ENCODE measurements around the gene KCTD17.

The KCTD17 gene

DNA sequence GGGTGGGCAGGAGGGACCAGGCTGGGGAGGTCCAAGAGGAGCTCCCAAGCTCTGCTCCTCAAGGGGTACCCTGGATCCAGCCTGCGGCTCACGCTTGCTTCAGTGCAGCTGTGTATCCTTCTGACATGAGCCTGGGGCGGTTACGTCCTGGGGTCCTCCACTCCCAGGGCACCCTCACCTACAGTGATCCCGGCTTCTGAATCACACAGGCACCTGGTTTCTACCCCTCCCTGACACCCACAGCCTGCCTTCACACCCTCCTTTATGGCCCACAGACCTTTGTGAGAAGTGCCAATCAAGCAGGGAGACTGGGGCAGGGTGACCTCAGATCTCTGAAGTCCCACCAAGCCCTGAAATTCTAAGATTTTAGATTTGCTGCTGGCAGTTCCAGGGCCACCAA lies 30.5 kb upstream of the KCTD17 start:
- no peak overlapping the region for H3K27ac ChIP-seq
- TF ChIP-seq, protein P1, sequence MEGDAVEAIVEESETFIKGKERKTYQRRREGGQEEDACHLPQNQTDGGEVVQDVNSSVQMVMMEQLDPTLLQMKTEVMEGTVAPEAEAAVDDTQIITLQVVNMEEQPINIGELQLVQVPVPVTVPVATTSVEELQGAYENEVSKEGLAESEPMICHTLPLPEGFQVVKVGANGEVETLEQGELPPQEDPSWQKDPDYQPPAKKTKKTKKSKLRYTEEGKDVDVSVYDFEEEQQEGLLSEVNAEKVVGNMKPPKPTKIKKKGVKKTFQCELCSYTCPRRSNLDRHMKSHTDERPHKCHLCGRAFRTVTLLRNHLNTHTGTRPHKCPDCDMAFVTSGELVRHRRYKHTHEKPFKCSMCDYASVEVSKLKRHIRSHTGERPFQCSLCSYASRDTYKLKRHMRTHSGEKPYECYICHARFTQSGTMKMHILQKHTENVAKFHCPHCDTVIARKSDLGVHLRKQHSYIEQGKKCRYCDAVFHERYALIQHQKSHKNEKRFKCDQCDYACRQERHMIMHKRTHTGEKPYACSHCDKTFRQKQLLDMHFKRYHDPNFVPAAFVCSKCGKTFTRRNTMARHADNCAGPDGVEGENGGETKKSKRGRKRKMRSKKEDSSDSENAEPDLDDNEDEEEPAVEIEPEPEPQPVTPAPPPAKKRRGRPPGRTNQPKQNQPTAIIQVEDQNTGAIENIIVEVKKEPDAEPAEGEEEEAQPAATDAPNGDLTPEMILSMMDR (IDR thresholded peaks at IDR 0.05): no peak
- no peak for TF ChIP-seq ZFX (IDR thresholded peaks at IDR 0.05; ENCODE audit: borderline replicate concordance)

DNA sequence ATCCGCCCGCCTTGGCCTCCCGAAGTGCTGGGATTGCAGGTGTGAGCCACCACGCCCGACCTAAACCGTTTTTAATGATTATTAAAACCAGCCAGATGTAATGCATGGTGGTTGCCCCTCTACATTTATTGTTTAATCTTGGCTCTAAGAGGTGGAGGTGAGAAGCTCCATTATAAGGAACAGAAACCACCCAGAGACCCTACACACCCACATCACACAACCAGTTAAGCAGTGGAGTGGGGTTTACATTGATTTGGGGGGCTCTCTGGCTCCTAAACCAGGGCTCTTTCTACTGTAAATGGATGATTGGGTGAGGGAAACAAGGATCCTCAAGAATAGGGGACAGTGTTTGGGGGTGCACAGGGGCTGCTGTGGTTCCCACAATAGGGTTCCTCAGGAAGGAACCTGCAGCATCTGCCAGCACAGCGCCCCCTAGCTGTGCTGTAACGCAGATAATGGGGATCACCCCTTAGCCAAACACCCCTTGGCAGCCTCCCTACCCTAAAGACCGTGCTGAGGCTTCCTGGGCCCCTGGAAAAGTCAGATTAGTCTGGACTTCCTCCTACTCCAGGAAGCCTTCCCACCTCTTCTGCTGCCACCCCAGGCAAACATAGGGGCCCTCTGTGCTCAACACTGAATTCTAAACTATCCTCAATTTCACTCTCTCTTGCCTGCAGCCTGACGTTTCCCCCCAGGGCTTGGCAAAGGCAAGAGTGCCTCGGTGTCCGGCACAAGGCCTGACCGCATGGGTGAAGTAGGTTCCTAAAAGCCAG lies 29.6 kb upstream of the KCTD17 start:
- TF ChIP-seq, protein P1 (IDR thresholded peaks at IDR 0.05): peak; percentile 77
- TF ChIP-seq ZFX (IDR thresholded peaks at IDR 0.05; ENCODE audit: borderline replicate concordance): no peak
- H3K27ac ChIP-seq: no peak overlapping the region

DNA sequence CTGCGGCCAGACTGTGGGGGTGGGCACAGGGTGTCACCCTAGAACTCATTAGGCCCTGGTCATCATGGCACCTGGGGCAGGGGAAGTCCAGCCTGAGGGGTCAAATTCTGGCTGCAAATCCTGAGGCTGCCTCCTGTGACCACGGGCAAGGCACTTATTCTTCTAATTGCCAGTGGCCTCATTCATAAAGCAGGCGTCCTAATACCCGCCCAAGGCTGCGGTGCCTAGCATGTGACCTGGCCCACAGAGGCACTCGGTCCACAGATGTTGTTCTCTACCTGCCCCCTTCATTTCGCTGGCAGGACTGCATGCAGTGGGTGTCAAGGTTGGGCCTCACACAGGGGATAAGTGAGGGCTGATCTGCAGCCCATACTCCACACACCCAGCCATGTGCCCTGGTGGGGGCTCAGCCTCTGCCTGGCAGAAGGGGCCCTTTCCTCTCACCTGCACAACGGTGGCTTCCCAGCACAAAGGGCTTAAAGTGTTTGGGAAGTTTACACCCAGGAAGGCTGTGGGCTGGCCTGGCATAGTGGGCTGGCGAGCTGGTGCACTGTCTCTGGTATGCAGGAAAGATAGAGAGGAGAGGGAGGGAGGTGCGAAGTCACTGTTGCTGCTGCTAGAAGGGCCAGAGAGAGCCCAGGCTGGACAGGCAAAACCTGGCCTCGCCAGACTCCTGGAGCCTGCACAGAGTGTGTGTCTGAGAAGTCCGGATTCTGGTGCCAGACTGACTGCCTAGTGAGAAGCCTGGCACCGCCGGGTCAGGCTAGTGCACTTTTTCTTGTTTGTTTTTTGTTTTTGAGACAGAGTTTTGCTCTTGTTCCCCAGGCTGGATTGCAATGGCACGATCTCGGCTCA lies 28.8 kb upstream of the KCTD17 start:
- TF ChIP-seq ZFX (IDR thresholded peaks at IDR 0.05; ENCODE audit: borderline replicate concordance): no peak
- TF ChIP-seq, protein P1 (IDR thresholded peaks at IDR 0.05): no peak
- peak overlapping the region; percentile 12; the same call in 1 of the 2 replicates for H3K27ac ChIP-seq

DNA sequence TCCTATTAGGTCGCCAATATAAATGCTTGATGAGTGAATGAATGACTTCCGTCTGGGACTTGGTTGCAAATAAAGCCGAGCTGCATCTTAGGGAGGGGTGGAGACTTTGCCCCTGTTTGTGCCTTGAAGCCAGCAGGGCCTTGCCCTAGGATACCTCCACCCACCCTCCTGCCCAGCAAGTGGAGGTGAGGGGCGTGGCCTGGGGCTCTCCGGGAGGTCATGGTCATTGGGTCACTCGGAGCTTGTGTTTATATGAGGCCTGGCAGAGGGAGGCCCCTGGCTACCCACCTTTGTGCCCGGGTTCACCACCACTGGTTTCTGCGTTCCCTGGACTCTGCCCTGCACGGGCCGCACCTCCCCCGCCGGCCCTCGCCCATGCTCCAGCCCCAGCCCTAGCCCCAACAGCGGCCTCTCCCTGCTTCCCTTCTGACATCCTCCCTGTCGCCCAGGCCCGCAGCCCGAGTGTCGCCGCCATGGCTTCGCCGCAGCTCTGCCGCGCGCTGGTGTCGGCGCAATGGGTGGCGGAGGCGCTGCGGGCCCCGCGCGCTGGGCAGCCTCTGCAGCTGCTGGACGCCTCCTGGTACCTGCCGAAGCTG lies 27.7 kb upstream of the KCTD17 start:
- TF ChIP-seq, protein P1 (IDR thresholded peaks at IDR 0.05): no peak
- TF ChIP-seq ZFX (IDR thresholded peaks at IDR 0.05; ENCODE audit: borderline replicate concordance): no peak
- H3K27ac ChIP-seq: no peak overlapping the region

DNA sequence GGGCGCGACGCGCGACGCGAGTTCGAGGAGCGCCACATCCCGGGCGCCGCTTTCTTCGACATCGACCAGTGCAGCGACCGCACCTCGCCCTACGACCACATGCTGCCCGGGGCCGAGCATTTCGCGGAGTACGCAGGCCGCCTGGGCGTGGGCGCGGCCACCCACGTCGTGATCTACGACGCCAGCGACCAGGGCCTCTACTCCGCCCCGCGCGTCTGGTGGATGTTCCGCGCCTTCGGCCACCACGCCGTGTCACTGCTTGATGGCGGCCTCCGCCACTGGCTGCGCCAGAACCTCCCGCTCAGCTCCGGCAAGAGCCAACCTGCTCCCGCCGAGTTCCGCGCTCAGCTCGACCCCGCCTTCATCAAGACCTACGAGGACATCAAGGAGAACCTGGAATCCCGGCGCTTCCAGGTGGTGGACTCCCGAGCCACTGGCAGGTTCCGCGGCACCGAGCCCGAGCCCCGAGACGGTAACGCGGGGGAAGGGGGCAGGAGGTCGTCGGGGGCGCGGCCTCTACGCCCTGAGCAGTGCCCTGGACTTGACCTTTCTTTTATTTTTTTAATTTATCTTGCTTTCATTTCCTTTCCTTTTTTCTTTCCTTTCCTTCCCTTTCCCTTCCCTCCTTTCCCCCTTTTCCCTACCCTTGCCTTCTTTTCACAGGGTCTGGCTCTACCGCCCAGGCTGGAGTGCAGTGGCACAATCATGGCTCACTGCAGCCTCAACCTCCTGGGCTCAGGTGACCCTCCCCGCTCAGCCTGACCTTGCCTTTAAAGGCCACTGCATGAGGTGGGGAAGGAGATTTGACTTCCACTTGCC lies 27.0 kb upstream of the KCTD17 start:
- no peak overlapping the region for H3K27ac ChIP-seq
- TF ChIP-seq, protein P1 (IDR thresholded peaks at IDR 0.05): no peak
- no peak for TF ChIP-seq ZFX (IDR thresholded peaks at IDR 0.05; ENCODE audit: borderline replicate concordance)

DNA sequence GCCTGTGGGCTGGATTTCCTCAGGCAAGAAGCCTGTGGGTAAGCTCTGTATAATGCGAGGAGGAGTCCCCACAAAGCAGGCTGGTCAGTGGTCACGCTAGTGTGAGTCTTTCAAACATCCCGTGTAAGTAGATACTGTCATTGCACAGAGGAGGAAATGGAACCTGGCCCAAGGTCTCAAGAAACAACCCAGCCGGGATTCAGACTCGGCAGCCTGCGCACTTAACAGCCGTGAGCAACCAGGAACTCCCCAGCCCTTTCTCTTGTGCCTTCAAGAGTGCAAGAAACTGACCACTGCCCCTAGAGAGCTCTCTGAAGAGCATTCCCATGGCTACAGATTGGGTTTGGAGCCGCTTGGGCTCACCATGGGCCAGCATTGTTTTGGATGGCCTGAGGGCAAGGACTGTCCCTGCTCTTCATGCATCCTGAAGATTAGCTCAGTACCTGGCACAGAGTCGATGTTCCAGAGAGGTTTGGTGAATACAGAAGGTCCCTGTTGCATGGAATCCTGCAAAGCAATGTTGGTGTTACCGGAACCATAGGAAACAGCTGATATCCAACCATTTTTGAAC lies 26.0 kb upstream of the KCTD17 start:
- no peak for TF ChIP-seq ZFX (IDR thresholded peaks at IDR 0.05; ENCODE audit: borderline replicate concordance)
- TF ChIP-seq, protein P1 (IDR thresholded peaks at IDR 0.05): no peak
- H3K27ac ChIP-seq: no peak overlapping the region

All from 22Rv1 (cell line).